ENCODE results near the gene ASPHD1. TPM values are rescaled to one million over a fixed set of nuclear protein-coding genes. Genes with fewer than 3 reads are reported as not detected.

Gene ASPHD1
- total and polyA plus RNA-seq, 2 of the 4 experiments (the other 2 are of a cell fraction): 4.1 to 14.5 TPM

- no TSS peak for BruUV-seq (replicated peaks)
- Histone ChIP-seq H2AFZ (replicated peaks; ENCODE audit: low read length, poor library complexity) (no peak overlapping the region), H3K23ac (ENCODE audit: low read depth, low read length) (no peak overlapping the region), H3K18ac (ENCODE audit: low read depth, low read length) (no peak overlapping the region), H3K4me3 (ENCODE audit: insufficient read depth, low read depth, low read length) (no peak overlapping the region), H3K79me1 (ENCODE audit: low read depth in 1 of 2, low read length in 2 of 2) (peaks cover 10 to 35% of the 10 kb centered on the region in 2 experiments; a peak in 3 of 4 replicates), H4K5ac (ENCODE audit: low read depth, low read length) (no peak overlapping the region), H2BK120ac (ENCODE audit: low read depth, low read length) (no peak overlapping the region), H2BK15ac (ENCODE audit: low read depth, low read length) (no peak overlapping the region), H2BK5ac (ENCODE audit: low read depth, low read length, poor library complexity, severe bottlenecking) (no peak overlapping the region), H2AK9ac (replicated peaks; ENCODE audit: low read depth, low read length, poor library complexity) (no peak overlapping the region), H3K4me2 (ENCODE audit: low read depth, low read length) (no peak overlapping the region), H2BK20ac (ENCODE audit: low read depth, low read length) (no peak overlapping the region), H3K9me3 (ENCODE audit: control insufficient read depth, insufficient read depth, low read length) (no peaks in the 10 kb centered on the region), H4K8ac (ENCODE audit: low read depth in 2 of 2, low read length in 2 of 2) (no peak overlapping the region), H3K4ac (ENCODE audit: low read depth, low read length) (no peak overlapping the region), H3K14ac (replicated peaks; ENCODE audit: low read depth, low read length) (no peak overlapping the region), H3K9me1 (ENCODE audit: insufficient read depth, low read length) (peaks cover 20% of the 10 kb centered on the region), H3K27me3 (ENCODE audit: control insufficient read depth, insufficient read depth, low read length) (no peaks in the 10 kb centered on the region), H3K56ac (ENCODE audit: extremely low read depth, insufficient read depth, low read length) (no peak overlapping the region), H2AK5ac (ENCODE audit: low read depth, low read length) (no peak overlapping the region), H3K27ac (ENCODE audit: insufficient read depth, low read length) (no peak overlapping the region), H3K4me1 (ENCODE audit: control insufficient read depth, insufficient read depth, low read length) (no peaks in the 10 kb centered on the region; the same call in none of the 2 replicates), H4K20me1 (ENCODE audit: insufficient read depth, low read length) (peaks cover 6% of the 10 kb centered on the region; the same call in 1 of the 2 replicates), H4K91ac (ENCODE audit: insufficient read depth, low read depth, low read length) (no peak overlapping the region), H3K36me3 (ENCODE audit: control insufficient read depth, insufficient read depth, low read length) (peaks cover 13% of the 10 kb centered on the region), H3K9ac (ENCODE audit: low read depth, low read length) (no peak overlapping the region)
- CTCF ChIA-PET: no interaction called here
- ATAC-seq (ENCODE audit: low read depth) (no peak), DNase-seq (no peak)
- intact Hi-C loops (cut with micrococcal nuclease) (no loop called here), in situ Hi-C loops (cut with MboI; ENCODE audit: low sequenced_read_pairs) (no loop called here), dilution Hi-C loops (cut with HindIII; ENCODE audit: low sequenced_read_pairs, unreplicated experiment) (no loop called here)
- POLR2A ChIA-PET (ENCODE audit: unreplicated experiment): no interaction called here
- TF ChIP-seq RCOR1 (IDR thresholded peaks at IDR 0.05; ENCODE audit: insufficient replicate concordance, low read length) (no peak), MAFK (IDR thresholded peaks at IDR 0.05; ENCODE audit: low read depth, low read length) (no peak), NFE2L2 (IDR thresholded peaks at IDR 0.05; ENCODE audit: low read depth, low read length) (no peak), FOS (IDR thresholded peaks at IDR 0.05; ENCODE audit: low read depth, low read length) (no peak), BHLHE40 (IDR thresholded peaks at IDR 0.05; ENCODE audit: low read depth, low read length) (no peak), POLR2A (IDR thresholded peaks at IDR 0.05; ENCODE audit: low read depth, low read length) (no peak), RFX5 (IDR thresholded peaks at IDR 0.05; ENCODE audit: low read depth, low read length) (no peak), MAZ (IDR thresholded peaks at IDR 0.05; ENCODE audit: borderline replicate concordance, low read depth, low read length) (no peak)
- TF ChIP-seq, protein P1, sequence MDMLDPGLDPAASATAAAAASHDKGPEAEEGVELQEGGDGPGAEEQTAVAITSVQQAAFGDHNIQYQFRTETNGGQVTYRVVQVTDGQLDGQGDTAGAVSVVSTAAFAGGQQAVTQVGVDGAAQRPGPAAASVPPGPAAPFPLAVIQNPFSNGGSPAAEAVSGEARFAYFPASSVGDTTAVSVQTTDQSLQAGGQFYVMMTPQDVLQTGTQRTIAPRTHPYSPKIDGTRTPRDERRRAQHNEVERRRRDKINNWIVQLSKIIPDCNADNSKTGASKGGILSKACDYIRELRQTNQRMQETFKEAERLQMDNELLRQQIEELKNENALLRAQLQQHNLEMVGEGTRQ (IDR thresholded peaks at IDR 0.05; ENCODE audit: low read depth, low read length): no peak
- WGBS, 2 experiments (ENCODE audit: extremely low coverage in 2 of 2, insufficient read length in 1 of 2): 100% methylated on average over 2 of the region's 8 CpGs; no CpG with 5 or more reads in 1 of the 2 experiments
Observed at GRCh38 chr16:29913514-29913913, 13.2 kb downstream of the ASPHD1 start.

Measured in IMR-90 (cell line).